GM12874 (cell line): ENCODE measurements around the gene CATSPERB.

ENCODE experiments used
- CTCF ChIP-seq: IDR thresholded peaks from 2 replicates; pipeline ENCODE4 v1.5.1; 2011; ENCODE audit warnings: low read depth, mild to moderate bottlenecking, control low read depth, low read length, moderate library complexity; ENCODE audit not compliant: insufficient read depth

CATSPERB gene

GRCh38 chr14:91754819-91755218, 22.9 kb upstream of the CATSPERB start:
- no peak for TF ChIP-seq CTCF

- TF ChIP-seq CTCF, result no peak
Observed at GRCh38 chr14:91754185-91754584, 22.3 kb upstream of the CATSPERB start.

GRCh38 chr14:91753501-91754128, 21.7 kb upstream of the CATSPERB start:
- no peak for TF ChIP-seq CTCF

DNA sequence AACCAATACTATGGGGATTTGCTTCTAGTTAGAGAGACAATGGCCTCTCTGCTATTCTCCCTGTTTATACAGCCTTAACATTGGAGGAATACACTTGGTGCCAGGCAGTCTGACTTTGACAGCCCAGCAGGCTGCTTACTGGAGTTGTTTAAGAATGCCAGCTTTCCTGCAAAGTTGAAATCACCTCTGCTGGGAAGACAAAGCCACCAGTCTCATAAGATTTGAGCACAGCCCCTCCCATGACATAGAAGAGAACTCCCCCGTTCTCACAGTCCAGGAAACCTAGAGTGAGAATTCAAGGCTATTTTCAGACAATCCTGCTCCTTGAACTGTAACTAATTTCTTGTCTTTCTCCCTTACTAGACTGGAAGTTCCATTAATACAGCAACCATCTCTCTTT, 21.1 kb upstream of the CATSPERB start:
- TF ChIP-seq CTCF, result no peak

- TF ChIP-seq CTCF, result no peak
Observed at GRCh38 chr14:91751719-91752118, 19.8 kb upstream of the CATSPERB start.

DNA sequence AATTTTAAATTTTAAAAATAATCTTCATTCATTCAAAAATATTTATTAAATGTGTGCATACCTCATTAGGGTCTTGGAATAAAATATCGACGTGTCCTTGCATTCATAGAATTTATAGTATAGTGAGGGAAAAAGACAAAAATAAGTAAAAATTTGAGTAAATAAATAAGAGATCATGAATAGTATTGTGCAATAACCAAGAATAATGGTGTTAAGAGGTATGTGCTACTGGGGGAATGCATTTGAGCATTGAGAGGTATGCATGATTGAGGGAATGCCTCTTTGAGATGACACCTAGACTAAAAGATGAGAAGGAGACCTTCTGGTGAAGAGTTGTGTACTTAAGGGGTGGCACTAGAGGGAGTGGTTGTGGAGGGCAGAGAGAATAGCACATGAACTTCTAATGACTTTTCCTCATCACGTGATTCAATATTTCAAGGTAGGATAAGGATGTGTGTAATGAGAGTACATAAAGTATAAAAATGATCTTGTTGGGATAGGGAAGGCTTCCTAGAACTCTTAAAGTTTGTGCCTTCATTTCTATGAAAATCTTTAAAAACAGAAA, 18.8 kb upstream of the CATSPERB start:
- no peak for TF ChIP-seq CTCF

DNA sequence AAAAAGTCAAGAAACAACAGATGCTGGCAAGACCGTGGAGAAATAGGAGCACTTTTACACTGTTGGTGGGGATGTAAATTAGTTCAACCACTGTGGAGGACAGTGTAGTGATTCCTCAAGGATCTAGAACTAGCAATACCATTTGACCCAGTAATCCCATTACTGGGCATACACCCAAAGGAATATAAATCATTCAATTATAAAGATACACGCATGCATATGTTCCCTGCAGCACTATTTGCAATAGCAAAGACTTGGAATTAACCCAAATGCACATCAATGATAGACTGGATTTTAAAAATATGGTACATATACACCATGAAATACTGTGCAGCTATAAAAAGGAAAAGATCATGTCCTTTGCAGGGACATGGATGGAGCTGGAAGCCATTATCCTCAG, 18.0 kb upstream of the CATSPERB start:
- no peak for TF ChIP-seq CTCF

- no peak for TF ChIP-seq CTCF
Observed at GRCh38 chr14:91748049-91748448, 16.2 kb upstream of the CATSPERB start.
